DND-41 (cell line): ENCODE data around the gene RNF215.

ENCODE experiments used
- ATAC-seq: fragments of 200-7000 bp; cut with Tn5 transposase; 3 replicates; pipeline ENCODE4 v1.9.1; 2021; ENCODE audit warnings: low read depth; ENCODE audit not compliant: insufficient read depth
- DNase-seq: peaks from one replicate; pipeline ENCODE4 v3.0.0-alpha.2; 2020
- H2AFZ ChIP-seq: 2 replicates; pipeline ENCODE4 v1.6.0; 2012; ENCODE audit warnings: low read depth, low read length
- H3K27ac ChIP-seq: 2 replicates; pipeline ENCODE4 v1.5.1; 2012; ENCODE audit warnings: low read length, inconsistent platforms
- H3K27me3 ChIP-seq: fragments of 200-600 bp; sonication (generic); 2 replicates; pipeline ENCODE4 v1.6.0; 2012; ENCODE audit warnings: low read length, mild to moderate bottlenecking, inconsistent platforms; ENCODE audit not compliant: insufficient read depth, poor library complexity
- H3K36me3 ChIP-seq: 2 replicates; pipeline ENCODE4 v1.5.1; 2012; ENCODE audit warnings: low read length, inconsistent platforms; ENCODE audit not compliant: insufficient read depth
- H3K4me1 ChIP-seq: 2 replicates; pipeline ENCODE4 v1.5.1; 2012; ENCODE audit warnings: mild to moderate bottlenecking, low read length; ENCODE audit not compliant: insufficient read depth
- H3K4me2 ChIP-seq: 2 replicates; pipeline ENCODE4 v1.6.0; 2012; ENCODE audit warnings: mild to moderate bottlenecking, moderate library complexity, low read length, inconsistent platforms; ENCODE audit not compliant: insufficient read depth
- H3K4me3 ChIP-seq, 2 experiments: fragments of 200-600 bp in 1 of 2; shearing (Covaris generic) in 1 of 2; 2 replicates each; pipeline ENCODE4 v1.5.1; 2012 to 2016; ENCODE audit warnings: inconsistent platforms in 2 of 2, low read length in 2 of 2, mild to moderate bottlenecking in 2 of 2, low read depth in 1 of 2, moderate library complexity in 1 of 2
- H3K79me2 ChIP-seq: 2 replicates; pipeline ENCODE4 v1.6.0; 2012; ENCODE audit warnings: low read length, inconsistent platforms; ENCODE audit not compliant: insufficient read depth
- H3K9ac ChIP-seq: 2 replicates; pipeline ENCODE4 v1.6.0; 2012; ENCODE audit warnings: low read depth, mild to moderate bottlenecking, inconsistent platforms, low read length, moderate library complexity
- H3K9me3 ChIP-seq: 2 replicates; pipeline ENCODE4 v1.5.1; 2012; ENCODE audit warnings: low read length, moderate library complexity, mild to moderate bottlenecking, inconsistent platforms; ENCODE audit not compliant: insufficient read depth, severe bottlenecking
- H4K20me1 ChIP-seq: 2 replicates; pipeline ENCODE4 v1.6.0; 2012; ENCODE audit warnings: low read length; ENCODE audit not compliant: insufficient read depth
- EZH2 ChIP-seq: IDR thresholded peaks from 3 replicates; pipeline ENCODE4 v1.6.1; 2012; ENCODE audit warnings: borderline replicate concordance, low read depth, mild to moderate bottlenecking, moderate library complexity, low read length, inconsistent platforms; ENCODE audit not compliant: severe bottlenecking
- TF ChIP-seq, protein P1 (sequence below): IDR thresholded peaks from 2 replicates; pipeline ENCODE4 v1.5.1; 2012; ENCODE audit warnings: borderline replicate concordance, low read length, moderate library complexity, mild to moderate bottlenecking; ENCODE audit not compliant: poor library complexity, severe bottlenecking; ENCODE audit errors: extremely low read depth

Gene RNF215

GRCh38 chr22:30426388-30427353 lies 39.5 kb upstream of the RNF215 start:
- Histone ChIP-seq H3K79me2 (peaks cover 40% of the 10 kb centered on the region), H3K9me3 (no peaks in the 10 kb centered on the region), H3K4me2 (peak overlapping the region; percentile 99), H3K36me3 (peaks cover 43% of the 10 kb centered on the region), H3K4me3 (peak overlapping the region; percentile 84 to 91), H2AFZ (peak overlapping the region; percentile 95), H3K27ac (peak overlapping the region; percentile 92), H4K20me1 (peaks cover 19% of the 10 kb centered on the region), H3K27me3 (no peaks in the 10 kb centered on the region), H3K4me1 (peaks cover 55% of the 10 kb centered on the region), H3K9ac (peak overlapping the region; percentile 94)
- DNase-seq (peak; percentile 87), ATAC-seq (peak; percentile 43)
- TF ChIP-seq, protein P1, sequence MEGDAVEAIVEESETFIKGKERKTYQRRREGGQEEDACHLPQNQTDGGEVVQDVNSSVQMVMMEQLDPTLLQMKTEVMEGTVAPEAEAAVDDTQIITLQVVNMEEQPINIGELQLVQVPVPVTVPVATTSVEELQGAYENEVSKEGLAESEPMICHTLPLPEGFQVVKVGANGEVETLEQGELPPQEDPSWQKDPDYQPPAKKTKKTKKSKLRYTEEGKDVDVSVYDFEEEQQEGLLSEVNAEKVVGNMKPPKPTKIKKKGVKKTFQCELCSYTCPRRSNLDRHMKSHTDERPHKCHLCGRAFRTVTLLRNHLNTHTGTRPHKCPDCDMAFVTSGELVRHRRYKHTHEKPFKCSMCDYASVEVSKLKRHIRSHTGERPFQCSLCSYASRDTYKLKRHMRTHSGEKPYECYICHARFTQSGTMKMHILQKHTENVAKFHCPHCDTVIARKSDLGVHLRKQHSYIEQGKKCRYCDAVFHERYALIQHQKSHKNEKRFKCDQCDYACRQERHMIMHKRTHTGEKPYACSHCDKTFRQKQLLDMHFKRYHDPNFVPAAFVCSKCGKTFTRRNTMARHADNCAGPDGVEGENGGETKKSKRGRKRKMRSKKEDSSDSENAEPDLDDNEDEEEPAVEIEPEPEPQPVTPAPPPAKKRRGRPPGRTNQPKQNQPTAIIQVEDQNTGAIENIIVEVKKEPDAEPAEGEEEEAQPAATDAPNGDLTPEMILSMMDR = peak; percentile 88
- TF ChIP-seq EZH2 = no peak

GRCh38 chr22:30425616-30426387 lies 38.6 kb upstream of the RNF215 start, which contains the start of gene MTFP1:
TSS of gene MTFP1 (plus strand) at chr22:30425768. CDS start at chr22:30425880, 112 bp downstream.
- 0 out of 3 replicates have a peak, but pooled peaks have one; percentile 6 for ATAC-seq
- Histone ChIP-seq H2AFZ (peak within 1 kb of the TSS; percentile 95), H3K27me3 (no peaks in the 10 kb centered on the region), H4K20me1 (peaks cover 19% of the 10 kb centered on the region), H3K4me1 (peaks cover 59% of the 10 kb centered on the region), H3K79me2 (peaks cover 40% of the 10 kb centered on the region), H3K4me2 (peak within 1 kb of the TSS; percentile 99), H3K36me3 (peaks cover 50% of the 10 kb centered on the region), H3K27ac (peak within 1 kb of the TSS; percentile 92), H3K9ac (peak within 1 kb of the TSS; percentile 94), H3K4me3 (peak within 1 kb of the TSS; percentile 84 to 91), H3K9me3 (no peaks in the 10 kb centered on the region)
- TF ChIP-seq EZH2 = no peak
- TF ChIP-seq, protein P1 = no peak
- peak; percentile 72 for DNase-seq

- Histone ChIP-seq H2AFZ (peak overlapping the region; percentile 95), H3K36me3 (peaks cover 55% of the 10 kb centered on the region), H3K4me2 (peak overlapping the region; percentile 99), H3K79me2 (peaks cover 40% of the 10 kb centered on the region), H3K27me3 (no peaks in the 10 kb centered on the region), H3K9ac (peak overlapping the region; percentile 94), H3K4me1 (peaks cover 59% of the 10 kb centered on the region), H3K27ac (peak overlapping the region; percentile 92), H4K20me1 (peaks cover 19% of the 10 kb centered on the region), H3K9me3 (no peaks in the 10 kb centered on the region), H3K4me3 (peak overlapping the region; percentile 84 to 91)
- TF ChIP-seq EZH2 = no peak
- TF ChIP-seq, protein P1 = no peak
- ATAC-seq = no peak
- DNase-seq = no peak
These were observed 38.1 kb upstream of the RNF215 start for GRCh38 chr22:30425327-30425615.
